Mucosa of rectum (tissue), 2 donors: ENCODE data around the gene HOXA3.
A peak's percentile ranks its signal among the peaks of the same experiment; 100 is the strongest.

Experiments used
- H3K27ac ChIP-seq, 2 donors: one replicate each; pipeline ENCODE4 v1.7.0; 2013; ENCODE audit warnings: inconsistent platforms in 2 of 2, low read depth in 2 of 2, low read length in 2 of 2
- H3K27me3 ChIP-seq, 2 donors: one replicate each; pipeline ENCODE4 v1.7.0; 2013; ENCODE audit warnings: low read length in 2 of 2; ENCODE audit not compliant: control insufficient read depth in 2 of 2, insufficient read depth in 2 of 2
- H3K36me3 ChIP-seq, 2 donors: one replicate each; pipeline ENCODE4 v1.7.0; 2013; ENCODE audit warnings: low read length in 2 of 2; ENCODE audit not compliant: control insufficient read depth in 2 of 2, insufficient read depth in 2 of 2
- H3K4me1 ChIP-seq, 2 donors: one replicate each; pipeline ENCODE4 v1.7.0; 2013; ENCODE audit warnings: low read length in 2 of 2, mild to moderate bottlenecking in 1 of 2; ENCODE audit not compliant: control insufficient read depth in 2 of 2, insufficient read depth in 2 of 2
- H3K4me3 ChIP-seq, 2 donors: one replicate each; pipeline ENCODE4 v1.7.0; 2013; ENCODE audit warnings: low read length in 2 of 2
- H3K9ac ChIP-seq, 2 donors: one replicate each; pipeline ENCODE4 v1.7.0; 2013; ENCODE audit warnings: low read length in 2 of 2, low read depth in 1 of 2, mild to moderate bottlenecking in 1 of 2
- H3K9me3 ChIP-seq, 2 donors: one replicate each; pipeline ENCODE4 v1.7.0; 2013; ENCODE audit warnings: low read length in 2 of 2; ENCODE audit not compliant: control insufficient read depth in 2 of 2
- donor health status: healthy.
- donor health status: Normal muscosa, but diverticular disease.

HOXA3 gene

DNA sequence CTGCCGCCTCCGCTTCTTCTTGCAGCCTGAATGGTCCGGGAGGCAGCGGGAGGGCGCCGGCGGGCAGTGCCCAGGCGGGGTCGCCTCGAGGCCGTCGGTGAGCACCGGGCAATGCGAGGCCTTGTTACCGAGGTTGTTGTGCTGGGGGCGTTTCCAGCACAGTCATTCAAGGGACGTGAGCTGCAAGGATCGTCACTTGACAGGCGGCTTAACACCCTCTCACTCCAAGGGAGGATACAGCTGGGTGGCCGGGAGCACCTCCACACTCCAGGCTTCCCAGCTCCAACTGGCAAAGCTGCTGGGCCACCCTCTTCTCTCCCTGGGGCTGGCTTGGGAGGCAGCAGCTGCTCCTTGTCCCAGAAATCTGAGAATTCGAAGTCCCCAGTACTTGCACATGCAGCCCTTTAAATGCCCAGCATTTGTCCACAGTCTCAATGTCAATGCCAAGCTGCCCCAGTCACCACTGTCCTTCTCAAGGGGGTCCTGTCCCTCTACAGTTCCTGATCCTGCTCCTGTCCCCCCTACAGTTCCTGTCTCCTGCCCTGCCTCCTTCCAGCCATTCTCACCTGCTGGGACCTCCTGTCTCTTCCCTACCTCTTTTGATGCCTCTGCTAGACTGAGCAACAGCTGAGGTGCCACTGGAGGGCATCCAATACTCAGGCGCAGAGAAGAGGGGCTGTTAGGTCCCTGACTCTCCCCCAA, 37.1 kb upstream of the HOXA3 start:
- H3K36me3 ChIP-seq, result no peaks in the 10 kb centered on the region
- H3K4me3 ChIP-seq, result peak overlapping the region; percentile 83 to 87
- H3K9me3 ChIP-seq, result no peaks in the 10 kb centered on the region
- H3K4me1 ChIP-seq, result peaks cover 45 to 69% of the 10 kb centered on the region in 2 donors
- H3K27ac ChIP-seq, result peak overlapping the region; percentile 91 to 93
- H3K9ac ChIP-seq, result peak overlapping the region; percentile 90 to 96
- peaks cover 15 to 35% of the 10 kb centered on the region in 2 donors for H3K27me3 ChIP-seq

- H3K27ac ChIP-seq, result peak overlapping the region; percentile 91 to 93
- H3K9ac ChIP-seq, result peak overlapping the region; percentile 90 to 96
- peaks cover 50 to 73% of the 10 kb centered on the region in 2 donors for H3K4me1 ChIP-seq
- H3K4me3 ChIP-seq, result peak overlapping the region; percentile 83 to 87
- no peaks in the 10 kb centered on the region for H3K9me3 ChIP-seq
- H3K27me3 ChIP-seq, result peaks cover 15 to 32% of the 10 kb centered on the region in 2 donors
- H3K36me3 ChIP-seq, result no peaks in the 10 kb centered on the region
These were observed 36.3 kb upstream of the HOXA3 start for GRCh38 chr7:27188386-27189294.

GRCh38 chr7:27187475-27188385, 35.3 kb upstream of the HOXA3 start:
- H3K27ac ChIP-seq, result peak overlapping the region; percentile 91 to 93
- H3K4me1 ChIP-seq, result peaks cover 54 to 79% of the 10 kb centered on the region in 2 donors
- peak overlapping the region; percentile 90 to 96 for H3K9ac ChIP-seq
- H3K27me3 ChIP-seq, result peaks cover 15 to 30% of the 10 kb centered on the region in 2 donors
- H3K36me3 ChIP-seq, result no peaks in the 10 kb centered on the region
- peak overlapping the region; percentile 83 to 87 for H3K4me3 ChIP-seq
- no peaks in the 10 kb centered on the region for H3K9me3 ChIP-seq

DNA sequence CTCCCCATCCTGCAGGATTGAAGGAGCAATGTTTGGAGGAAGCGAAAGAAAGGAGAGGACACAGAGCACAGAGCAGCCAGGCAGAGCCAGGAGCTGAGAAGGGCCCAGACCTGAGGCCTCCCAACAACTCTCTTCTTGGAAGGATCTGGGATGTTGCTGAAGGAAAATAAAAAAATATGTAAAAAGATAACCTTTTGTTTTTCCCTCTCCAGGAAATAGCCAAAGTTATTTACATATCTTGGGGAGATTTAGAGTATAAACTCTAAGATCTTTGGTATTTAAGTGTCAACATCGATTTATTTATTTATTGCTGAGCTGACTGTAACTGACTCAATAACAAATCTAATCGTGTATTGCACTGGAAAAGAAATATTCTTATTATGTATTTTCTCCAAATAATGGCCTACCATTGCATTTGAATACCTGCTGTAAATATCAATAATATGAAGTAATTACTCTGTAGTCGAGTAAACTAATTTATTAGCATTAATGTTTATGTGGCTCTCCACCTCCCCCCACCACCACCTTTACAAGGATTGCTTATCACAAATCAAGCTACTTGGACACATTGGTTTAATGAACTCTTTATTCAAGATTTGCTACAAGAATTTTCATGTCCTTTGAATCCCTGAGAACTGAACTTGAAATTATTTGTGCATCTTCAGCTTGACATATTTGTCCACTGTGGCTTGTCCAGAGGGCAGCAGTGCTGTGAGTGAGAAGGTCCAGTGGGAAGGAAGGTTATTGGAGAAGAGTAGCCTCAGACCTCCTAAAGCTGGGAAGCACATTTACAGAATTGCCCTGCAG, 34.5 kb upstream of the HOXA3 start:
- Histone ChIP-seq H3K9ac (peak overlapping the region; percentile 94 to 96), H3K4me3 (peak overlapping the region; percentile 83 to 87), H3K4me1 (peaks cover 60 to 86% of the 10 kb centered on the region in 2 donors), H3K9me3 (no peaks in the 10 kb centered on the region), H3K27ac (peak overlapping the region; percentile 91 to 93), H3K27me3 (peaks cover 11 to 30% of the 10 kb centered on the region in 2 donors), H3K36me3 (no peaks in the 10 kb centered on the region)

DNA sequence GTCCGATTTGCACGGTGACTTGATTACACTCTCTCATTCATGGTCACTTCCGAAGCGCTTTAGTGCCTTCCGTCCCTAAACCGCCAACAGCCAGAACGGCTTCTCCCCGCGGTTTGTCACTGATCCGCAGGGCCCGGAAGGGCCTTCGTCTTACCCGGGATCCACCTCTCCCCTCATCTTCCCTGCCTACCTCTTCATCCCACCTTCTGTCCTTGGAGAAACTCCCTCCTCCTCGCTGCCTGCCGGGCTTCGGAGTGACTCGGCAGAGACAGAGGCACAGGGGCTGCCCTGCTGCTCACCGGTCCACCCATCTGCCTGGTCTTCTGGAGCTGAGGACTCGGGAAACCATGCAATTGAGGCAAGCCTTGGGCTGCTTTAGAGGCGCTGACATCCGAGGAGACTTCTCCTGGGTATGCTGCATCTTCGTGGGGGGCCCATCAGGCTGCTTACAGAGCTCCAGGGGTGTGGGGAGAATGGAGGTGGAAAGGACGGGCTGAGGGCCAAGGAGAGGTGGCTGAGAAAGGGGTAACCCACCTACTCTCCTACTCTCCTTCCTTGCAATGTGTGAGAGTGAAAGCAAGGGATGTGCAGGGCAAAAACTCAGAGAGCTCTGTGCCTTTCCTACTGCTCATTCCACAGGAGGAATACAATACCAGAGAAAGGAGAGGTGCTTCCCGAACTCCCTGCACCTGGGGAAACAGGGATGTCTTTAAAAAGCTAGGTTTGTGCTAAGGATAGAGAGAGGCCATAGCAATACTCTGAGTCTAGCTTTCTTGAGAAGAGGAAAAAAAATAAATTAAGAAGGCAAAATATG, 33.7 kb upstream of the HOXA3 start:
- Histone ChIP-seq H3K9me3 (no peaks in the 10 kb centered on the region), H3K27ac (peak overlapping the region; percentile 91 to 93), H3K9ac (peak overlapping the region; percentile 94 to 96), H3K27me3 (peaks cover 10 to 30% of the 10 kb centered on the region in 2 donors), H3K4me1 (peaks cover 62 to 81% of the 10 kb centered on the region in 2 donors), H3K4me3 (peak overlapping the region; percentile 83 to 87), H3K36me3 (no peaks in the 10 kb centered on the region)

DNA sequence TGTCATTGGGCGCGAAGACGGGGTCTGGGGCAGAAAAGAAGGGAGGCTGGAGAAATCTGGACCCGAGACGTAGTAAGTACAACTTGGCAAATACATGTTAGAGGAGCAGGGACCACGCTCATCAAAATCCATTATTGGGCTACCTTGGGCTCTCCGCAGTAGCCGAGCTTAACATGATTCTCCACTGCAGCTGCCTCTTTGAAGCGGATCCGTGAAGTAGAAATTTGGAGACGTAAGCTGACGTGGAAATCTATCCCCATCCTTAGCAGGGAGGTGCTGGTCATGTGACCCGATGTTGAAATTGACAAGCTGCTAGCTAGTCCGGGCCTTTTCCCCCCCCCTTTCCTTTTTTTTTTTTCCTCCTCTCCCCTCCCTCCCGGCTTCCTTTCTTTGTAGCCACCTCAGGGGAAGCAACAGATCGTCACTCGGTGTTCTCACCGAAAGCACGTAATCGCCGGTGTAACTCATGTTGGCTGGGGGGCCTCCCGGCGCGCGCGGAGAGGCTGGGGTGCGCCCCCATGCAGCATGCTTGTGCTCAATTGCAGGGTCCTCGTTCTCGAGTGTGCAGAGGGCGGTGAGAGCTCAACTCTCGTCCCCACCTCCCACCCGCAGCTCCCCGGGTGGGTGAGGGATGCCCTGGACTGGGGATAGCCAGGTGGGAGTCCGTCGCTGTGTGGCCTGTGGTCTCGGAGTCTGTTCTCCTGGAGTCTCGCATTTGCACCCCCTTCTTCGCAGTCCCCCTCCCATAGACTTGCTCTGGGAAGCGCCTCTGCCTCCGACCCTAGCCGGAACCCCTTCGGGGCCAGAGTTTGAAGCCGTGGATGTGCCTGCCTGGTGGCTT, 32.9 kb upstream of the HOXA3 start, which contains the start of gene HOXA11:
TSS of gene HOXA11 (minus strand) at position 220 of the 841 bp plus-strand sequence. CDS start at position 132, 88 bp downstream.
- Histone ChIP-seq H3K4me3 (peak within 1 kb of the TSS; percentile 83 to 87), H3K27me3 (peaks cover 10 to 32% of the 10 kb centered on the region in 2 donors), H3K4me1 (peaks cover 65 to 82% of the 10 kb centered on the region in 2 donors), H3K9me3 (no peaks in the 10 kb centered on the region), H3K36me3 (no peaks in the 10 kb centered on the region), H3K27ac (peak within 1 kb of the TSS; percentile 91 to 93), H3K9ac (peak within 1 kb of the TSS; percentile 94 to 96)

- H3K27ac ChIP-seq, result peak overlapping the region; percentile 91 to 93
These were observed 32.1 kb upstream of the HOXA3 start for GRCh38 chr7:27184337-27185012.

More at GRCh38 chr7:27184337-27185012, 32.1 kb upstream of the HOXA3 start:
- Histone ChIP-seq H3K36me3 (no peaks in the 10 kb centered on the region), H3K9ac (peak overlapping the region; percentile 94 to 96), H3K4me1 (peaks cover 57 to 76% of the 10 kb centered on the region in 2 donors), H3K27me3 (peaks cover 10 to 27% of the 10 kb centered on the region in 2 donors), H3K4me3 (peak overlapping the region; percentile 83 to 87), H3K9me3 (no peaks in the 10 kb centered on the region)
